ENCODE results near the gene EPN3. TPM values are rescaled to one million over a fixed set of nuclear protein-coding genes. Genes with fewer than 3 reads are reported as not detected.

The EPN3 gene
- total RNA-seq, 1 experiment from 2014 or later: 0.09 TPM

DNA sequence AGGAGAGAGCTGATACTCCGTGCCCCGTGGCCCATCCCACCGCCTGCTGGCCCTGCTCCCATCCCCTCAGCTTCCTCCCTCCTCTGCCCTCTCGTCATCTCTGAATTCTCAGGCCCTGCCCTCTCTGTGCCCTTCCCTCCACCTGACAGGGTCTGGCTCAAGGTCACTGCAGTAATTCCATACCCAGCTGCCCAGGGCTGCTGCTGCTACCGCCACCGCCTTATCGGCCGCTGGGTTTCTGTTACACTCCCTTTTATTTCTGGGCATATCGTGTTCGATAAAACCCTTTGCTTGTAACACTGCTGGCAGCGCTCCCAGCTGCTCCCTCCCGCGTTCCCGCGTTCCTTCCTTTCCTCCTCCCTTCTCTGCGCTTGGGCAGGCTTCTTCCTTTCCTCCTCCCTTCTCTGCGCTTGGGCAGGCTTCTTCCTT lies 1.2 kb downstream of the EPN3 start:
- peak; percentile 37 for DNase-seq (ENCODE audit: low spot score)
- H3K9me3 ChIP-seq (ENCODE audit: low read depth, low read length, poor library complexity, severe bottlenecking): no peaks in the 10 kb centered on the region
- intact Hi-C loops (cut with micrococcal nuclease; ENCODE audit: unreplicated experiment): no loop called here
- no TSS peak for BruUV-seq (replicated peaks)
- peaks cover 10% of the 10 kb centered on the region for H3K27me3 ChIP-seq (replicated peaks; ENCODE audit: insufficient read depth, low read depth, low read length, poor library complexity)
- H3K4me1 ChIP-seq (ENCODE audit: insufficient read depth, low read length, poor library complexity, severe bottlenecking): peaks cover 8% of the 10 kb centered on the region
- ChIA-PET POLR2A (ENCODE audit: low non-redundant PET) (no interaction called here), CTCF (no interaction called here)
- H3K4me3 ChIP-seq (ENCODE audit: low read depth, low read length, poor library complexity, severe bottlenecking): no peak overlapping the region
- no peak overlapping the region for H3K27ac ChIP-seq (ENCODE audit: low read depth, low read length, poor library complexity, severe bottlenecking)
- H3K36me3 ChIP-seq (ENCODE audit: insufficient read depth, low read length, poor library complexity, severe bottlenecking): no peaks in the 10 kb centered on the region
- TF ChIP-seq, protein P1, sequence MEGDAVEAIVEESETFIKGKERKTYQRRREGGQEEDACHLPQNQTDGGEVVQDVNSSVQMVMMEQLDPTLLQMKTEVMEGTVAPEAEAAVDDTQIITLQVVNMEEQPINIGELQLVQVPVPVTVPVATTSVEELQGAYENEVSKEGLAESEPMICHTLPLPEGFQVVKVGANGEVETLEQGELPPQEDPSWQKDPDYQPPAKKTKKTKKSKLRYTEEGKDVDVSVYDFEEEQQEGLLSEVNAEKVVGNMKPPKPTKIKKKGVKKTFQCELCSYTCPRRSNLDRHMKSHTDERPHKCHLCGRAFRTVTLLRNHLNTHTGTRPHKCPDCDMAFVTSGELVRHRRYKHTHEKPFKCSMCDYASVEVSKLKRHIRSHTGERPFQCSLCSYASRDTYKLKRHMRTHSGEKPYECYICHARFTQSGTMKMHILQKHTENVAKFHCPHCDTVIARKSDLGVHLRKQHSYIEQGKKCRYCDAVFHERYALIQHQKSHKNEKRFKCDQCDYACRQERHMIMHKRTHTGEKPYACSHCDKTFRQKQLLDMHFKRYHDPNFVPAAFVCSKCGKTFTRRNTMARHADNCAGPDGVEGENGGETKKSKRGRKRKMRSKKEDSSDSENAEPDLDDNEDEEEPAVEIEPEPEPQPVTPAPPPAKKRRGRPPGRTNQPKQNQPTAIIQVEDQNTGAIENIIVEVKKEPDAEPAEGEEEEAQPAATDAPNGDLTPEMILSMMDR (conservative IDR thresholded peaks at IDR 0.05; ENCODE audit: low read depth, low read length): no peak
- no peak for TF ChIP-seq EZH2 (IDR thresholded peaks at IDR 0.05; ENCODE audit: borderline replicate concordance, low read depth, low read length, poor library complexity, severe bottlenecking)

DNA sequence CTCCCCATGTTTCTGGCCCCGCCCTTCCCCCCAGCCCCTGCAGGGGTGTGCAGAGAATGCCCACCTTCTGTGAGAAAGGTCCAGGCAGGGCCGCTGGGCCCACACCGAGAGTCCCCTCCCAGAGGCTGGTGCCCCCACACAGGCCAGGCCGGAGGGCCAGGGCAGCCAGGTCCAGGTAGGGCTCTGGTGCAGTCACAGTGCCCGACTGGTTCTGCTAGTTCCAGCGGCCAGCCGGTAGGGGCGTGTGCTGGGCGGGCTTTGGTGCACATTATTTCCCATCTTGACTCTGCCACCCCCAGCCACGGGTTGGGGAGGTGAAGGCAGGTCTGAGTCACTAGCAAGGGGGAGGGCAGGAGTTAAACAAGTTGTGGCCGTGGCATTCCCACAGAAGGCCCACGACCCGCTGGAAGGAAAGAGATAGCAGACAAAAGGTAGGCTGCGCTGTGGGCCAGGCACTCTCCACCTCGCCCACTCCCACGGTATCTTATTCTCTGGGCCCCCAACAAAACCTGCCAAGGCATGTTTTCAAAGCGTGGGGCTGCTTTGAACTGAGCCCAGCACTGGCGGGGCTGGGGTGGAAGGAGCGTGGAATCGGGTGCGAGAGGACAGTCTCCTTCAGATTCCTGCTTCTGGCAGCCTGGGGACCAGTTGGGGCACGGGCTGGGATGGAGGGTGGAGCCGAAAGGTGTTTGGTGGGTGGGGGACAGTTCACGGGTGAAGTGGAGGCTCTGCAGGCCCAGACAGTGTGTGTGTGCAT lies 1.9 kb downstream of the EPN3 start:
- H3K4me1 ChIP-seq (ENCODE audit: insufficient read depth, low read length, poor library complexity, severe bottlenecking): peaks cover 8% of the 10 kb centered on the region
- no TSS peak for BruUV-seq (replicated peaks)
- intact Hi-C loops (cut with micrococcal nuclease; ENCODE audit: unreplicated experiment): no loop called here
- ChIA-PET CTCF (no interaction called here), POLR2A (ENCODE audit: low non-redundant PET) (no interaction called here)
- H3K36me3 ChIP-seq (ENCODE audit: insufficient read depth, low read length, poor library complexity, severe bottlenecking): no peaks in the 10 kb centered on the region
- DNase-seq (ENCODE audit: low spot score): no peak
- H3K9me3 ChIP-seq (ENCODE audit: low read depth, low read length, poor library complexity, severe bottlenecking): no peaks in the 10 kb centered on the region
- H3K4me3 ChIP-seq (ENCODE audit: low read depth, low read length, poor library complexity, severe bottlenecking): no peak overlapping the region
- H3K27ac ChIP-seq (ENCODE audit: low read depth, low read length, poor library complexity, severe bottlenecking): no peak overlapping the region
- peaks cover 10% of the 10 kb centered on the region for H3K27me3 ChIP-seq (replicated peaks; ENCODE audit: insufficient read depth, low read depth, low read length, poor library complexity)
- TF ChIP-seq EZH2 (IDR thresholded peaks at IDR 0.05; ENCODE audit: borderline replicate concordance, low read depth, low read length, poor library complexity, severe bottlenecking): no peak
- TF ChIP-seq, protein P1 (conservative IDR thresholded peaks at IDR 0.05; ENCODE audit: low read depth, low read length): no peak

DNA sequence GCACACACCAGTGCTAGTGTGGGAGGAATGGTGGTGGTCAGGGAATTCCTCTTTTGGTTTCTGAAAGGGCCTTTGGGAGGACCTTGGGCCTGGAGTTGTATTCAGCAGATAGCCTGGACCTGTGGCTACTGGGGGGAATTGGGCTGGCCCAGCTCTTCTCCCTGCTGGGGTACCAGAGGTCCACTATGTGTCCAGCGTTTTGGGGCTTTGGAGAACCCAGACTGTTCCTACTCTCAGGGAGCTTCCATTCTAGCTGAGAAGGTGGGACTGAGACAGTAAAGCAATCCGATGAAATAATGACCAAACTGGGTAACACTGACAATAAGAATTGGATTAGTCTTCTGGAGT lies 2.4 kb downstream of the EPN3 start:
- POLR2A ChIA-PET (ENCODE audit: low non-redundant PET): interaction anchor here (0.6 kb wide), 1 partner anchor 228 kb away, joined by 3 read pairs; no protein-coding TSS in a partner anchor
- TF ChIP-seq EZH2 (IDR thresholded peaks at IDR 0.05; ENCODE audit: borderline replicate concordance, low read depth, low read length, poor library complexity, severe bottlenecking): no peak
- TF ChIP-seq, protein P1 (conservative IDR thresholded peaks at IDR 0.05; ENCODE audit: low read depth, low read length): no peak
- Histone ChIP-seq H3K27me3 (replicated peaks; ENCODE audit: insufficient read depth, low read depth, low read length, poor library complexity) (peaks cover 10% of the 10 kb centered on the region), H3K9me3 (ENCODE audit: low read depth, low read length, poor library complexity, severe bottlenecking) (no peaks in the 10 kb centered on the region), H3K4me1 (ENCODE audit: insufficient read depth, low read length, poor library complexity, severe bottlenecking) (peaks cover 8% of the 10 kb centered on the region), H3K4me3 (ENCODE audit: low read depth, low read length, poor library complexity, severe bottlenecking) (no peak overlapping the region), H3K27ac (ENCODE audit: low read depth, low read length, poor library complexity, severe bottlenecking) (no peak overlapping the region), H3K36me3 (ENCODE audit: insufficient read depth, low read length, poor library complexity, severe bottlenecking) (no peaks in the 10 kb centered on the region)
- CTCF ChIA-PET: no interaction called here
- no TSS peak for BruUV-seq (replicated peaks)
- intact Hi-C loops (cut with micrococcal nuclease; ENCODE audit: unreplicated experiment): no loop called here
- no peak for DNase-seq (ENCODE audit: low spot score)

Data from A673 (cell line).